Fibroblast of mammary gland (primary cell): ENCODE results near the gene PATJ.
"Not testable (repeated sequence)": the region's sequence is repeated elsewhere in the genome, so short reads cannot be mapped to it uniquely, and the experiment has no call there.

Experiments
- DNase-seq: peaks from one replicate; pipeline ENCODE4 v3.0.0-alpha.2; 2010; ENCODE audit warnings: low read depth
- H3K4me3 ChIP-seq: 2 replicates; pipeline ENCODE4 v1.5.1; 2011; ENCODE audit warnings: low read depth, mild to moderate bottlenecking, low read length, moderate library complexity; ENCODE audit not compliant: control insufficient read depth
- CTCF ChIP-seq: conservative IDR thresholded peaks from 2 replicates; pipeline ENCODE4 v1.5.1; 2011; ENCODE audit warnings: low read depth, low read length, inconsistent platforms; ENCODE audit not compliant: control insufficient read depth, insufficient read depth

The PATJ gene

GRCh38 chr1:61776091-61776490 is 33.8 kb downstream of the PATJ start:
- H3K4me3 ChIP-seq = no peak overlapping the region
- TF ChIP-seq CTCF = no peak
- no peak for DNase-seq

GRCh38 chr1:61779231-61779630 is 37.0 kb downstream of the PATJ start:
- TF ChIP-seq CTCF = no peak
- no peak overlapping the region for H3K4me3 ChIP-seq
- no peak for DNase-seq

- H3K4me3 ChIP-seq = no peak overlapping the region
- no peak for DNase-seq
- no peak for TF ChIP-seq CTCF
These were observed 38.9 kb downstream of the PATJ start for GRCh38 chr1:61781151-61781550.

- no peak for TF ChIP-seq CTCF
- no peak overlapping the region for H3K4me3 ChIP-seq
- no peak for DNase-seq
These were observed 40.5 kb downstream of the PATJ start for GRCh38 chr1:61782771-61783170.

GRCh38 chr1:61784726-61785125 is 42.4 kb downstream of the PATJ start:
- H3K4me3 ChIP-seq = no peak overlapping the region
- TF ChIP-seq CTCF = no peak
- no peak for DNase-seq

- no peak for DNase-seq
- TF ChIP-seq CTCF = no peak
- H3K4me3 ChIP-seq = no peak overlapping the region
These were observed 48.6 kb downstream of the PATJ start for GRCh38 chr1:61790837-61791236.

- TF ChIP-seq CTCF = no peak
- no peak for DNase-seq
- no peak overlapping the region for H3K4me3 ChIP-seq
These were observed 54.9 kb downstream of the PATJ start for GRCh38 chr1:61797045-61797755.

- not testable (repeated sequence) for DNase-seq, H3K4me3 ChIP-seq
These were observed 58.8 kb downstream of the PATJ start for GRCh38 chr1:61801047-61801446.
